ENCODE measurements around the gene SYNE4.

DNA sequence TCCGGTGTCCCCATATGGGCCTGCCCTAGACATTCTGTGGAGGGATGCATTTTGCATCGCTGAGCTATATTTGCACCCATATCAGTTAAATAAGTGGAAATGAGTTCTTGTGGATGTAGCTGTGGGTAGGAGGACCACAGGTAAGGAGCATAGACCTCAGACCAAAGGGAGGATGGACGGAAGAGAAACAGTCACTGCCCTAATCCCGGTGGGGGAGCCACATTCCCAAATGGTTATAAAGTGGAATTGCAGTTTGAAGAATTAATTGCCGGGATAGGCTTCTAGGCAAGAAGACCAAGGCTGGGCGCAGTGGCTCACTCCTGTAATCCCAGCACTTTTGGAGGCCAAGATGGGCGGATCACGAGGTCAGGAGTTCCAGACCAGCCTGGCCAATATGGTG lies 11.8 kb downstream of the SYNE4 start:
- TF ChIP-seq, protein P1, sequence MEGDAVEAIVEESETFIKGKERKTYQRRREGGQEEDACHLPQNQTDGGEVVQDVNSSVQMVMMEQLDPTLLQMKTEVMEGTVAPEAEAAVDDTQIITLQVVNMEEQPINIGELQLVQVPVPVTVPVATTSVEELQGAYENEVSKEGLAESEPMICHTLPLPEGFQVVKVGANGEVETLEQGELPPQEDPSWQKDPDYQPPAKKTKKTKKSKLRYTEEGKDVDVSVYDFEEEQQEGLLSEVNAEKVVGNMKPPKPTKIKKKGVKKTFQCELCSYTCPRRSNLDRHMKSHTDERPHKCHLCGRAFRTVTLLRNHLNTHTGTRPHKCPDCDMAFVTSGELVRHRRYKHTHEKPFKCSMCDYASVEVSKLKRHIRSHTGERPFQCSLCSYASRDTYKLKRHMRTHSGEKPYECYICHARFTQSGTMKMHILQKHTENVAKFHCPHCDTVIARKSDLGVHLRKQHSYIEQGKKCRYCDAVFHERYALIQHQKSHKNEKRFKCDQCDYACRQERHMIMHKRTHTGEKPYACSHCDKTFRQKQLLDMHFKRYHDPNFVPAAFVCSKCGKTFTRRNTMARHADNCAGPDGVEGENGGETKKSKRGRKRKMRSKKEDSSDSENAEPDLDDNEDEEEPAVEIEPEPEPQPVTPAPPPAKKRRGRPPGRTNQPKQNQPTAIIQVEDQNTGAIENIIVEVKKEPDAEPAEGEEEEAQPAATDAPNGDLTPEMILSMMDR (IDR thresholded peaks at IDR 0.05 in 8 of 11, conservative IDR thresholded peaks at IDR 0.05 in 3 of 11), result no peak
- no peak for TF ChIP-seq POLR2A (IDR thresholded peaks at IDR 0.05)
- no peak for TF ChIP-seq POLR2AphosphoS5 (IDR thresholded peaks at IDR 0.05)
